HL-60/S4 (cell line): ENCODE results near the gene WBP1L.

Experiments
- in situ Hi-C: fragments of 300-500 bp; cut with MboI; formaldehyde crosslinking; loops from 2 replicates; pipeline ENCODE4 v1.14.3; 2022; ENCODE audit warnings: low sequenced_read_pairs

WBP1L gene

GRCh38 chr10:102802920-102803534 is 59.3 kb downstream of the WBP1L start:
- in situ Hi-C loops: no loop called here

DNA sequence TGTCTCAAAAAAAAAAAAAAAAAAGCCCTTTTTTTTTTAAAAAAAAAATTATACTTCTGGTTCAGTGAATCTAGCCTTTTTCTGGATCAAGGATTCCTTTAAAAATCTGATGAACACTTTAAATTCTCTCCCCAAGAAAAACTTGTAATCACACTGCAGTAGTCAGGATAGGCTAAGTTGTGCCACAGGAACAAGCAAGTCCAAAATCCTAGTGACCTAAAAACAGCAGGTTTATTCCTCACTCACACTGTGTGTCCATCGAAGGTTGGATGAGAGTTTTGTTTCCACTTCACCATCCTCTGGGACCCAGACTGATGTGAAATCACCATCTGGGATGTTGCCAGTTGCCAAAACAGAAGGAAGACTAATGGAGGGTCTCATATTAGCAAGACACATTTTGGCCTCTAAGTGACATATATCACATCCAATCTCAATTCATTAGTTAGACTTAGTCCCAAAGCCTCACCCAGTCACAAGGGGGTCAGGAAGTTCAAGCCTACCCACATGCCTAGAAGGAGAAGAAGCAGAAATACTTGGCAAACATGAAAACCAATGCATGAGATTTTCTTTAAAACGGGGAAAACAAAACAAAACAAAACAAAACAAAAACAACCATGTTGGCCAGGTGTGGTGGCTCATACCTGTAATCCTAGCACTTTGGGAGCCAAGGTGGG is 60.8 kb downstream of the WBP1L start:
- in situ Hi-C loops: no loop called here

GRCh38 chr10:102808380-102808779 is 64.6 kb downstream of the WBP1L start:
- in situ Hi-C loops: no loop called here

DNA sequence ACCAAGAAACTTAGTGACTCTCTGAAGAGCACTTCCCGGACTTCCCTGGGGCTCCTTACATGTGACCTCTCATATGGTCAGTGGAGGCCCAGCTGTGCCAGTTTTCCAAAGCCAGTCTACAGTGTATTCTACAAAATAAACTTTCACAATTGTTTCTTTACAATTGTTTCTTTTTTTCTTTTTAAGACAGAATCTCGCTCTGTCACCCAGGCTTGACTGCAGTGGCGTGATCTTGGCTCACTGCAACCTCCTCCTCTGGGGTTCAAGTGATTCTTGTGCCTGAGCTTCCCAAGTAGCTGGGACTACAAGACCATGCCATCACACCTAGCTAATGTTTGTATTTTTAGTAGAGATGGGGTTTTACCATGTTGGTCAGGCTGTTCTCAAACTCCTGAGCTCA is 67.6 kb downstream of the WBP1L start:
- in situ Hi-C loops: no loop called here

- in situ Hi-C loops: no loop called here
These were observed 68.6 kb downstream of the WBP1L start for GRCh38 chr10:102812231-102812876.

- in situ Hi-C loops: no loop called here
These were observed 69.3 kb downstream of the WBP1L start for GRCh38 chr10:102813017-102813541.

DNA sequence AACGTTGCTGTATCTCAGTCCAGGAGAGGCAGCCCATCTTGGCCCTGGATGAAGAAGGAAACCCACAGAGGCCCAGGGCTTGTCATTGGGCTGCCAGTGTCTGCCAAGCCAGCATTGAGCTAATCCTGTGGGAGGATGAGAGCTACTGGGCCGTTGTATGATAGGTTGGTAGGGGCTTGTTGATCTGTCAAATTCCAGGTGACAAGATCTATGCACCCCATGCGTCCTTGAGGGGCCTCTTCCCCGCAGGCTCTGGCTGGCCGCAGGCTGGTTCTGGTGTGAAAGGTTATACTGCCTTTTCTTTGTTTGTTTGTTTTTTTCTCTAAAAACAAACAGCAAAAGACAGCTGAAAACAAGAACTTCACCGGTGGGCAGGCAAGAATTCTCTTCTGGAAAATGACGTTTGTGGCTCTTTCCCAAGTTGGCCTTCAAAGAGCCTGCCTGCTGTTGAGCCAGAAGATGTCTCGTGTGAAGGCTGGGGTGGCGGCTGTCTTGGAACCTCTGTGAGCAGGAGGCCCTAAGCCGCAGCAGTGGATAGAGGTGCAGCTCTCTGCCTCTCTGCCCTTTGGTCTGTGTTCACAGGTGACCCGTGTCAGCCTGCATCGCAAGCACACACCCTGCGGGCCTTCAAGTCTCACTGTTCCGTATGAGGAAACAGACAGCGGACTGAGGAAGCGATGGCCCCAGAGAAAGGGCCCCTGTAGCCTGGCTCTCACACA is 70.1 kb downstream of the WBP1L start:
- in situ Hi-C loops: no loop called here

GRCh38 chr10:102814453-102814871 is 70.7 kb downstream of the WBP1L start:
- in situ Hi-C loops: no loop called here

DNA sequence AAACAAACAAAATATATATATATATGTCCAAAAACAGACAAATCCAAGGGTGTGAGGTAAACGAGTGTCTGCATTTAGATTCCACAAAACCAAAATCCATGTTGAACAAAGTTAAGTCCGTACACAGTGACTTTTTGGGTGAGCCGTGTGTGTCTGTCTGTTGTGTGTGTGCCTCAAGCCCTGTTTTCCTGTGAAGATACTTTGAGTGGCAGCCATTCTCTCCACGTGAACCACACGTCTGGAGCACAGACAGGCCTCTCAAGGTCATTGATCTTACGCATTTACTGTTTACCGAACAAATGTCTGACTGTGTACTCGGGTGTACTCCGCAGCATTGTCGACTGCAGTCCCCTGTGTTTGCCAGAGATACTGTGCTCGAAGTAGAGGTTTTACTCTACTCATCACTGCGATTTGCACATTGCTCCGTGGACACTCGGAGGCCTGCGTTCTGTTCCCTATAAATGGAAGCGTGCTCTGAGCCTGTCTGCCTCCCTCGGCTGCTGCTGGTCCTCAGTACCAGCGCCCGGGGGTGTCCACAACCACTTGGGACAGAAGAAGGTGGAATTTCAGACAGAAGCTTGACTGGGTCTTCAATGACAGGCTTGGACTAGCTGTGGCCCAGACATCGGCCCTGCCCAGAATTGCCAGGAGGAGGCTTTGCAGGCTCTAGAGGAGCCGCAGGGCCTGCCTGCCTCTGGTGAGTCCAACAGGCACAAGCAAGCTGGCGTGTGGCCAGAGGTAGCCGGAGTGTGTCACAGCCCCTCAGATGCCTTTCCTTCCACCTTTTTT is 71.3 kb downstream of the WBP1L start:
- in situ Hi-C loops: no loop called here

DNA sequence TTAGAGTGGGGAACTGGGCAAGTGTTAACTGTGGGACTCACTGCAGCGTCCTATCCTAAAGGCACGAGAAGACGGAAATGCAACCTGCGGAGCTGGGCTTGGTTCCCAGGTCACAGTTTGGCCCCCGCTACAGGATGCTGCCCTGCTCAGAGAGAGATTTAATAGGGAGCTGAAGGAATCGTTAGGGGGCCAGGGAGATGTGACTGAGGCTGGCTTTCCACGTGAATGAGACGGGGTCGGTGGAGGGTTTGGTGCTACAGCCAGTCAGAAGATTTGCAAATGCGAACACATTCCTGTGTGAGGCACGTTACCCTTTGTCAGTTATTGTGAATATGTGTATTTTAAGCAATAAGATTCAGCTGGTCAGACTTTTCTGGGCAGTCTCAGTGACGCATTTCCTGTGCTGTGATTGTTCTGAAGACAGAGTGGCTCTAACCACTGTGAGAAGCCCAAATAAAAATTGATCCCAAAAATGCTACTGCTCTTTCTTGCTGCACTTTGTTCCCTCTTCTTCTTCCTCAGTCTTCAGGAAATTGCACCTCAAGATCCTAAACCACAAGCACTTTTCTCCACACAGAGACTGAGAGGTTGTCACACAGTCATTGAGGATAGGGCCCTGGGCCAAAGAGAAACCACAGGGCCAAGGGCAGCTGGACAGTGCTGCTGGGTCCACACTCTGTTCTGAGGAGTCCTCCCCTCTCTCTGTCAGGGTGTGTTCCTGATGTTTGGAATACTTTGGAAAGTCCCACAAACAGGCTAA is 72.2 kb downstream of the WBP1L start:
- in situ Hi-C loops: no loop called here

GRCh38 chr10:102817175-102817574 is 73.4 kb downstream of the WBP1L start:
- in situ Hi-C loops: no loop called here

DNA sequence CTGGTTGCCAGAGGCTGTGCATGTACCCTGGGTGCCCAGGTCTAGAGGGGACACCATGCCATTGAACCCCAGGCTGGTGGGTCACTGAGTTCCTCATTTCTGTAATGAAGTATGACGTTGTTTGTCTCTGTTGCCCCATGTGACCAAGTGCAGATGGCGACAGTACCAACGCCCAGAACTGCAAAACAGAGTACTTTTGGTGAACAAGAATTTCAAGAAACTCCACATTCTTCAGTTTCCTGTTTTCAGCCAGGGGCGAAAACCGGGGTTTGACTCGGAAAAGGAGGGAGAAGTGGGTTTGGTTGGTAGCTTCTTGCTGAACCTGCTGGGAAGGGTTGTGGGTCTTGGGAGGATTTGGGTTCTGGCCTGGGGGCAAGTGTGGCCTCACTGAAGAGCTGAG is 75.3 kb downstream of the WBP1L start:
- in situ Hi-C loops: no loop called here

DNA sequence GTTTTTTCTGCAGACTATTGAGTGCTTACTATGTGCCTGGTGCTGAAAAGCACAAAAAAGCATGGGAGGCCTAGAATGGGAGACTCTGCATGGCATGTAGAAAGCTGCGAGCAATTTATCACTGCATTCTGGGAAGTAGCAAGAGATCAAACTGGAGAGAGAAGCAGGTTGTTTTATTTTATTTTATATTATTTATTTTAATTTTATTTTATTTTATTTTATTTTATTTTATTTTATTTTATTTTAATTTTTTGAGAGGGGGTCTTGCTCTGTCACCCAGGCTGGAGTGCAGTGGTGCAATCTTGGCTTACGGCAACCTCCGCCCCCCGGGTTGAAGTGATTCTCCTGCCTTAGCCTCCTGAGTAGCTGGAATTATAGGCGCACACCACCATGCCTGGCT is 76.3 kb downstream of the WBP1L start:
- in situ Hi-C loops: loop anchor here (5.0 kb wide), 1 partner anchor 78 kb away; the partner anchor contains the start of gene WBP1L

DNA sequence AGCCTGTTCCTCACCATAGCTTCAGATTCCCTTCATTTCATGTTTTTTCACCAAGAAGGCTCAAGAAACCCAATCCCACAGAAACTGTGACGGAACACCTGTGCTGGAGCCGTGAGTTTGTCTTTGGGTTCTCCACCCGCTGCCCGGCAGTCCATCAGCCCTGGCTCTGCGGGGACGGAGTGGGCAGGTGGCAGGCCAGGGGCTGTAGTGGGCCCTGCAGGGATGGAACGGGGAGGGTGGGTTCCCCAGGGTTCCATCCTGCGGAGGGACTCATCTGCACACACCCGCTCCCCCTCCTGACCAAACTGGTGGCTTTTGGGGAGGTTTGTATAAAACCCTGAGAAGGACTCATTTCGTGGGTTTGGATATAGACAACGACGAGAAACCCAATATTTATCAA is 78.5 kb downstream of the WBP1L start:
- in situ Hi-C loops: loop anchor here (5.0 kb wide), 1 partner anchor 80 kb away; the partner anchor contains the start of gene WBP1L

DNA sequence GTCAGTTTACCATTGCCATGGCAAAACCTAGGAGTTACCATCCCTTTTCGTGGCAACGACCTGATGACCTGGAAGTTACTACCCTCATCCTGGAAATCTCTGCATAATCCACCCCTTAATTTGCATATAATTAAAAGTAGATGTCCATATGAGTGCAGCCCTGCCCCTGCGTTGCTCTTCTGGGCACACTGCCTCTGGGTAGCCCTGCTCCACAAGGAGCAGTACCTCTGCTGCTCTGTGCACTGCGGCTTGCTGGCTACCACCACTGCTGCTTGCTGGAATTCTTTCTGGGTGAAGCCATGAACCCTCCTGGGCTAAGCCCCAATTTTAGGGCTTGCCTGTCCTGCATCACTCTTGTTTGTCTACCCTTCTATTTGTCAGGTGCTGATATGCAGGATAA is 80.9 kb downstream of the WBP1L start:
- in situ Hi-C loops: loop anchor here (5.0 kb wide), 1 partner anchor 82 kb away; the partner anchor contains the start of gene WBP1L

DNA sequence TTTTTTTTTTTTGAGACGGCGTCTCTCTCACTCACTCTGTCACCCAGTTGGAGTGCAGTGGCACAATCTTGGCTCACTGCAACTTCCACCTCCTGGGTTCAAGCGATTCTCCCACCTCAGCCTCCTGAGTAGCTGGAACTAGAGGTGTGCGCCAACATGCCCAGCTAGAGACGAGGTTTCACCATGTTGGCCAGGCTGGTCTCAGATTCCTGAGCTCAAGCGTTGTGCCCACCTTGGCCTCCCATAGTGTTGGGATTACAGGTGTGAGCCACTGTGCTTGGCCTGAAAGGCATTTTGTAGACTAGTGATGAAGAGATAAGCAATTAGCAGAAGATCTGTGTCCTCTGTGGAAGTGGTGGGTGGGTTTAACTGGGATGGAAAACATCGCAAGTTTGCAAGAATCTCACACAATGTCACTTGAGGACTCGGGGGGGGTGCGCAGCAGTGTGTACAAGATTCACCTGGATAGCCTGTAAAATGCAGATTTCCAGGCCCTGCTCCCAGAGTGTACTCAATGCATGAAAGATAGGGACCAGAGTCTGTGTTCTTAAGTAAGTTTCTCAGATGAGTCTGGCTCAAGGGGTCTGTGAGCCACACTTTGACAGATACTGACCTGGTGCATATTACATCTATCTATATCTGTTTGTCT is 82.5 kb downstream of the WBP1L start:
- in situ Hi-C loops: no loop called here

DNA sequence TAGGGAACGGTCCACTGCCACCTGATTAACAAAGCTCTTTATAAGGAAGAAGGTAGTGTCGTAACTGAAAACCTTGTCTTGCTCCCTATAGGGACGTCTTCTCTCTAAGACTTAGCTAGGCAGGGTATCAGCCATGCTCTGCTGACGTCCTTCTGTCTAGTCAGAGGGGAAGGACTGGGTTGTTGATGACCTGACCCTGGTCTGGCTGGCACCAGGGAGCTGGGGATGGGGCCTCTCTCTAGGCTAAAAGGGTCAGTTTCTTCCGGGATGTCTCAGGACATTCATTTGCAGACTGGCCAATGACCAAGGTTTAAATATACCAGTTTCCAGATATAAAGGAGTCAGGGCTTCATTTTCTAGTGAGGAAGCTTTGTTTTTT is 83.8 kb downstream of the WBP1L start:
- in situ Hi-C loops: no loop called here

DNA sequence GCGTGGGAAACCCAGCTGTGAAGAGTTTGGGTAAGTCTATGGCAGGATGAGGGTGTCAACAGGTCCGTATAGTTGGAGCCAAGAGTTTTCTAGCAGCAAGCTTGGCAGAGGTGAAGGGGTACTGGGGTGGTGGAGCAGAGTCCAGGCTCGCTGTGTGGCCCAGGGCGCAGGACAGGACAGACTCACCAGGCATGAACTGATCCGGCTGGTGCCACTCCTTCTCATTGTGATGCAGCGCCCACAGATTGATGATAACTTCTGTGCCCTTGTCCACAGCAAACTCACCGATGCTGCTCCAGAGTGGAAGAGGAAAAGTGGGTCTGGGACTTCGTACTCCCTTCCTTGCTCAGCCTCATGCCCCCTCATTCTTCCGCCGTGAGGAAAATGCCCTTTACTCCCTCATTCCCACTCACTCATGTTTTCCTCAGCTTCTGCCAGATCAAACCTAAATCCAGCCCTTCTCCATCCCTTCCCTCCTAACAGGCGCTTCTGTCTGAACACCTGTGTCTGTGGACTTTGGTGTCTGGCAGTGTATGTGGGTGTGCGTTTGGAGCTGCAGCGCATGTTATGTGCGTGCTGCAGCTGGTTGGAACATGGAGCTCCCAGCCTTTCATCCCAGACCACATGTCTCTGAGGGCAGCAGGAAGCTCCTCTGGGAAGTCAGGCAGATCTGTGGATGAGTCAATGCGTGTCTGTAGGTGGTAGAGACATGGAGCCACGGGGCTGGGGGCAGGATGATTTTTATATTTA is 87.7 kb downstream of the WBP1L start:
- in situ Hi-C loops: loop anchor here (5.0 to 10.0 kb wide), 2 partner anchors 66 to 413 kb away; partner anchors contain the start of gene RPEL1
